HL-60/S4 (cell line): ENCODE results near the gene EEA1.
"Not testable (repeated sequence)": the region's sequence is repeated elsewhere in the genome, so short reads cannot be mapped to it uniquely, and the experiment has no call there.

Experiments
- in situ Hi-C: fragments of 300-500 bp; cut with MboI; formaldehyde crosslinking; loops from 2 replicates; pipeline ENCODE4 v1.14.3; 2022; ENCODE audit warnings: low sequenced_read_pairs

Gene EEA1

GRCh38 chr12:92827836-92828431 is 101.2 kb downstream of the EEA1 start:
- in situ Hi-C loops: no loop called here

GRCh38 chr12:92821142-92821541 is 108.0 kb downstream of the EEA1 start:
- in situ Hi-C loops: no loop called here

- in situ Hi-C loops: no loop called here
Measured at GRCh38 chr12:92814584-92814983, 114.5 kb downstream of the EEA1 start.

GRCh38 chr12:92810370-92810769 is 118.7 kb downstream of the EEA1 start:
- in situ Hi-C loops: no loop called here

- in situ Hi-C loops: no loop called here
Measured at GRCh38 chr12:92803903-92804302, 125.2 kb downstream of the EEA1 start.

GRCh38 chr12:92802906-92803305 is 126.2 kb downstream of the EEA1 start:
- in situ Hi-C loops: no loop called here

GRCh38 chr12:92796650-92797049 is 132.4 kb downstream of the EEA1 start:
- in situ Hi-C loops: no loop called here

- in situ Hi-C loops: no loop called here
Measured at GRCh38 chr12:92794814-92795213, 134.3 kb downstream of the EEA1 start.

- in situ Hi-C loops: not testable (repeated sequence)
Measured at GRCh38 chr12:92794356-92794755, 134.7 kb downstream of the EEA1 start.

- in situ Hi-C loops: no loop called here
Measured at GRCh38 chr12:92786045-92786444, 143.1 kb downstream of the EEA1 start.

- in situ Hi-C loops: no loop called here
Measured at GRCh38 chr12:92785563-92785950, 143.5 kb downstream of the EEA1 start.

- in situ Hi-C loops: no loop called here
Measured at GRCh38 chr12:92784797-92785562, 144.1 kb downstream of the EEA1 start.

GRCh38 chr12:92784356-92784755 is 144.7 kb downstream of the EEA1 start:
- in situ Hi-C loops: no loop called here

- in situ Hi-C loops: no loop called here
Measured at GRCh38 chr12:92779902-92780301, 149.2 kb downstream of the EEA1 start.

- in situ Hi-C loops: no loop called here
Measured at GRCh38 chr12:92778525-92778924, 150.6 kb downstream of the EEA1 start.

GRCh38 chr12:92775416-92775815 is 153.7 kb downstream of the EEA1 start:
- in situ Hi-C loops: no loop called here

GRCh38 chr12:92771001-92771400 is 158.1 kb downstream of the EEA1 start:
- in situ Hi-C loops: no loop called here

- in situ Hi-C loops: no loop called here
Measured at GRCh38 chr12:92769124-92769901, 159.8 kb downstream of the EEA1 start.

GRCh38 chr12:92765871-92766270 is 163.2 kb downstream of the EEA1 start:
- in situ Hi-C loops: no loop called here

- in situ Hi-C loops: no loop called here
Measured at GRCh38 chr12:92764831-92765230, 164.3 kb downstream of the EEA1 start.

- in situ Hi-C loops: no loop called here
Measured at GRCh38 chr12:92762773-92763172, 166.3 kb downstream of the EEA1 start.
